K562 (cell line): ENCODE measurements around the gene AQP5. TPM values are rescaled to one million over a fixed set of nuclear protein-coding genes. Genes with fewer than 3 reads are reported as not detected.

Source experiments
- ATAC-seq: fragments of 200-7000 bp; cut with Tn5 transposase; 3 replicates; pipeline ENCODE4 v1.9.1; 2020; ENCODE audit warnings: moderate library complexity
- BruUV-seq: library from RNA; stranded (reverse); fragments of 400-500 nt; replicated peaks from 2 replicates; lab custom pipeline; 2021; lab: Mats Ljungman, UMichigan
- CTCF ChIA-PET: fragments of 300-600 bp; formaldehyde crosslinking; extraction: SDS; loops from one replicate; lab custom pipeline; 2021; ENCODE audit warnings: low intra/inter-chr PET ratio; lab: Yijun Ruan, JAX
- POLR2A ChIA-PET: fragments of 300-600, 350-650 bp; sonication (Branson Sonifier 250); formaldehyde crosslinking; extraction: SDS; loops from one replicate; lab custom pipeline; 2021; ENCODE audit warnings: antibody characterized with exemption, inconsistent platforms; lab: Yijun Ruan, JAX
- DNase-seq, 4 experiments: peaks; one replicate each; pipeline versions ENCODE4 v3.0.0 to v3.0.0-alpha.2; 2011 to 2018; ENCODE audit warnings: low spot score in 3 of 4, mixed read lengths in 3 of 4; ENCODE audit errors: extremely low read depth in 1 of 4
- FAIRE-seq: peaks from 2 replicates; lab custom pipeline; 2011; peaks lifted over from hg19 to GRCh38; lab: Jason Lieb, UNC
- H2AFZ ChIP-seq: 2 replicates; pipeline ENCODE4 v1.6.0; 2011; ENCODE audit warnings: low read depth, low read length, control low read depth, inconsistent platforms
- H3K27ac ChIP-seq: fragments of 200-600 bp; 3 replicates; pipeline ENCODE4 v1.8.0; 2011; ENCODE audit warnings: low read depth, mild to moderate bottlenecking, control low read depth, inconsistent platforms, low read length, moderate library complexity, mixed read lengths; ENCODE audit errors: extremely low read depth
- H3K27me3 ChIP-seq, 2 experiments: fragments of 300-600 bp in 1 of 2; 2 replicates in 1 of 2; 3 replicates in 1 of 2; pipeline versions ENCODE4 v1.6.0 to v1.8.0; 2011; ENCODE audit warnings: inconsistent platforms in 2 of 2, low read length in 2 of 2, mild to moderate bottlenecking in 1 of 2, mixed read lengths in 1 of 2, moderate library complexity in 1 of 2; ENCODE audit not compliant: control insufficient read depth in 2 of 2, insufficient read depth in 2 of 2
- H3K36me3 ChIP-seq: fragments of 300-600 bp; 3 replicates; pipeline ENCODE4 v1.8.0; 2011; ENCODE audit warnings: mild to moderate bottlenecking, low read length, inconsistent platforms; ENCODE audit not compliant: control insufficient read depth, insufficient read depth
- H3K4me1 ChIP-seq, 2 experiments: fragments of 200-600 bp in 1 of 2; replicated peaks in 1 of 2; 2 replicates in 1 of 2; 3 replicates in 1 of 2; pipeline versions ENCODE4 v1.5.1 to v1.8.0; 2011; ENCODE audit warnings: inconsistent platforms in 2 of 2, low read length in 2 of 2, mild to moderate bottlenecking in 1 of 2, mixed read lengths in 1 of 2, moderate library complexity in 1 of 2; ENCODE audit not compliant: control insufficient read depth in 2 of 2, insufficient read depth in 2 of 2
- H3K4me2 ChIP-seq: 2 replicates; pipeline ENCODE4 v1.6.1; 2011; ENCODE audit warnings: low read length, control low read depth, inconsistent platforms, mixed read lengths; ENCODE audit not compliant: insufficient read depth
- H3K4me3 ChIP-seq: fragments of 200-600 bp; sonication (generic), shearing (Covaris generic); 2 replicates; pipeline ENCODE4 v1.5.1; 2016; ENCODE audit warnings: control low read depth, inconsistent platforms
- H3K79me2 ChIP-seq: fragments of 200-600 bp; 3 replicates; pipeline ENCODE4 v1.8.0; 2011; ENCODE audit warnings: low read length, inconsistent platforms; ENCODE audit not compliant: control insufficient read depth, insufficient read depth
- H3K9ac ChIP-seq, 2 experiments: 2 replicates each; pipeline versions ENCODE4 v1.6.0 to v1.6.1; 2011; ENCODE audit warnings: low read depth in 2 of 2, low read length in 2 of 2, control low read depth in 1 of 2, inconsistent platforms in 1 of 2, mild to moderate bottlenecking in 1 of 2, mixed read lengths in 1 of 2; ENCODE audit not compliant: insufficient read depth in 1 of 2
- H3K9me1 ChIP-seq: one replicate; pipeline ENCODE4 v1.6.0; 2011; ENCODE audit warnings: inconsistent platforms, mild to moderate bottlenecking, low read length, moderate library complexity; ENCODE audit not compliant: control insufficient read depth, insufficient read depth
- H3K9me3 ChIP-seq: replicated peaks from 2 replicates; pipeline ENCODE4 v1.5.1; 2011; ENCODE audit warnings: low read depth, low read length, inconsistent platforms; ENCODE audit not compliant: control insufficient read depth, insufficient read depth
- H4K20me1 ChIP-seq: replicated peaks from 2 replicates; pipeline ENCODE4 v1.6.1; 2011; ENCODE audit warnings: low read length, inconsistent platforms, mixed read lengths; ENCODE audit not compliant: control insufficient read depth, insufficient read depth
- BACH1 ChIP-seq: fragments of 200-800 bp; sonication (Bioruptor generic); IDR thresholded peaks from 2 replicates; pipeline ENCODE4 v1.6.1; 2016; ENCODE audit warnings: missing genetic modification characterization, missing compliant biosample characterization
- ESRRA ChIP-seq: fragments of 450-650 bp; IDR thresholded peaks from 2 replicates; pipeline ENCODE4 v1.6.1; 2014; ENCODE audit warnings: low read depth, mild to moderate bottlenecking, moderate library complexity, borderline replicate concordance
- MAFG ChIP-seq: fragments of 450-650 bp; conservative IDR thresholded peaks from 2 replicates; pipeline ENCODE4 v1.6.1; 2016; ENCODE audit warnings: missing genetic modification characterization, missing compliant biosample characterization
- MCM2 ChIP-seq: fragments of 450-650 bp; IDR thresholded peaks from 2 replicates; pipeline ENCODE4 v1.6.1; 2017; ENCODE audit warnings: low read depth, mild to moderate bottlenecking
- RBM14 ChIP-seq: fragments of 200-400 bp; formaldehyde crosslinking; IDR thresholded peaks from 2 replicates; pipeline ENCODE4 v1.6.1; 2018; ENCODE audit warnings: low read depth, mild to moderate bottlenecking, low read length, moderate library complexity, borderline replicate concordance; ENCODE audit not compliant: insufficient read depth
- SAFB2 ChIP-seq: fragments of 200-400 bp; formaldehyde crosslinking; IDR thresholded peaks from 2 replicates; pipeline ENCODE4 v1.6.1; 2018; ENCODE audit warnings: borderline replicate concordance, low read length, low read depth, moderate library complexity; ENCODE audit not compliant: severe bottlenecking
- ZNF316 ChIP-seq: fragments of 450-650 bp; IDR thresholded peaks from 2 replicates; pipeline ENCODE4 v1.6.1; 2016
- ZNF436 ChIP-seq: fragments of 250-450, 450-650 bp; sonication (Bioruptor Pico); formaldehyde crosslinking; IDR thresholded peaks from 2 replicates; pipeline ENCODE4 v1.7.0; 2020; ENCODE audit warnings: mild to moderate bottlenecking
- WGBS: fragments of 100-300 bp; shearing (Covaris generic); methylation state at CpG from one replicate; pipeline ENCODE4 v1.1.6; 2016; ENCODE audit warnings: low coverage, mixed read lengths; ENCODE audit not compliant: insufficient coverage; ENCODE audit errors: missing lambda C conversion rate; 5-methylcytosine and 5-hydroxymethylcytosine counted together
- in situ Hi-C: fragments of 300-500 bp; cut with MboI; formaldehyde crosslinking; loops from 4 replicates; pipeline ENCODE4 v1.15.0; 2018; ENCODE audit warnings: inconsistent platforms, mixed read lengths
- intact Hi-C: fragments of 100-400 bp; cut with micrococcal nuclease; formaldehyde crosslinking; loops from 2 replicates; pipeline ENCODE4 v1.14.2; 2022
- polyA plus RNA-seq, 8 experiments: library from polyadenylated mRNA; depleted of rRNA in 4 of 8; stranded (reverse) in 5 of 8; unstranded in 3 of 8; fragments of >200 nt; fragmentation: Nextera tagmentation in 2 of 8; fragmentation: Illumina TruSeq in 1 of 8; extraction: Ambion mirVana in 2 of 8; extraction: Trizol in 1 of 8; gene quantifications; 2 replicates each; pipeline versions ENCODE4 v1.2.1 to v1.2.3, GENCODE V29; 2011 to 2014; ENCODE audit warnings: inconsistent platforms in 1 of 8, missing spikeins in 1 of 8
- total RNA-seq, 7 experiments: library from RNA; depleted of rRNA in 6 of 7; stranded (reverse); fragments of >200 nt in 6 of 7; fragmentation: Illumina TruSeq in 2 of 7; extraction: Trizol in 2 of 7; gene quantifications; 2 replicates each; pipeline versions ENCODE4 v1.2.1 to v1.2.3, GENCODE V29; 2011 to 2021; ENCODE audit warnings: low replicate concordance in 1 of 7
- TF ChIP-seq, protein P1 (sequence below): fragments of 250-450 bp; sonication (Bioruptor Pico); IDR thresholded peaks from 2 replicates; pipeline ENCODE4 v1.8.0; 2022; ENCODE audit warnings: inconsistent platforms, mild to moderate bottlenecking, moderate library complexity, borderline replicate concordance

The AQP5 gene
- total and polyA plus RNA-seq, 9 of the 15 experiments (the other 6 are each of a cell fraction or from before 2014, with no cell fraction given): not detected

DNA sequence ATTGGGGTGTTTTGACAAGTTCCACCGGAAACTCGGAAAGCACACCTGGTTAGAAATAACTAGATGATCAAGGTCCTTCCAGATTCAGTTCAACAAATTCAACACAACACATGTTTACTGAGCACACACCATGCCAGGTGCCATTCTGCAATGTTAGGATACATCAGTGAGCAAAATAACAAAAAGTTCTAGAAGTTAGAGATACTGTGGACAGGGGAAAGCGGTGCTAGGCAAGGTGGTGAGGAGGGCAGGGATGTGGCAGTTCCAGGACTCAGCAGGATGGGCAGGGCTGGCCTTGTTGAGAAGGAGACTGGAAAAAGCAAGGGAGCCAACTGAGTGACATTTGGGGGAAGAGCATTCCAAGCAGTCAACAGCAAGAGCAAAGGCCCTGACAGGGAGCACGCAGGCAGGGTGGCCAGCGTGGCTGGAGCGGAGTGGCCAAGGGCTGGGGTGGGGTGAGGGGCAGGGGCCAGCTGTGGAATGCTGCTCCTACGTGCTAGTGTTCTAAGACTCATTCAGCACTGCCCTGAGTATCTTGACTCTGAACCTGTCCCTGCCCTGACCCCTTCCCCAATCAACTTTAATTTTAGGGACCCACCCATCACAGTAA is 38.5 kb upstream of the AQP5 start (continued):
- TF ChIP-seq, protein P1, sequence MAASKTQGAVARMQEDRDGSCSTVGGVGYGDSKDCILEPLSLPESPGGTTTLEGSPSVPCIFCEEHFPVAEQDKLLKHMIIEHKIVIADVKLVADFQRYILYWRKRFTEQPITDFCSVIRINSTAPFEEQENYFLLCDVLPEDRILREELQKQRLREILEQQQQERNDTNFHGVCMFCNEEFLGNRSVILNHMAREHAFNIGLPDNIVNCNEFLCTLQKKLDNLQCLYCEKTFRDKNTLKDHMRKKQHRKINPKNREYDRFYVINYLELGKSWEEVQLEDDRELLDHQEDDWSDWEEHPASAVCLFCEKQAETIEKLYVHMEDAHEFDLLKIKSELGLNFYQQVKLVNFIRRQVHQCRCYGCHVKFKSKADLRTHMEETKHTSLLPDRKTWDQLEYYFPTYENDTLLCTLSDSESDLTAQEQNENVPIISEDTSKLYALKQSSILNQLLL (CRISPR knock-in tag): no peak
- TF ChIP-seq SAFB2: no peak
- no peak for TF ChIP-seq BACH1 (tag)
- TF ChIP-seq, all 486 proteins: peak for 1

DNA sequence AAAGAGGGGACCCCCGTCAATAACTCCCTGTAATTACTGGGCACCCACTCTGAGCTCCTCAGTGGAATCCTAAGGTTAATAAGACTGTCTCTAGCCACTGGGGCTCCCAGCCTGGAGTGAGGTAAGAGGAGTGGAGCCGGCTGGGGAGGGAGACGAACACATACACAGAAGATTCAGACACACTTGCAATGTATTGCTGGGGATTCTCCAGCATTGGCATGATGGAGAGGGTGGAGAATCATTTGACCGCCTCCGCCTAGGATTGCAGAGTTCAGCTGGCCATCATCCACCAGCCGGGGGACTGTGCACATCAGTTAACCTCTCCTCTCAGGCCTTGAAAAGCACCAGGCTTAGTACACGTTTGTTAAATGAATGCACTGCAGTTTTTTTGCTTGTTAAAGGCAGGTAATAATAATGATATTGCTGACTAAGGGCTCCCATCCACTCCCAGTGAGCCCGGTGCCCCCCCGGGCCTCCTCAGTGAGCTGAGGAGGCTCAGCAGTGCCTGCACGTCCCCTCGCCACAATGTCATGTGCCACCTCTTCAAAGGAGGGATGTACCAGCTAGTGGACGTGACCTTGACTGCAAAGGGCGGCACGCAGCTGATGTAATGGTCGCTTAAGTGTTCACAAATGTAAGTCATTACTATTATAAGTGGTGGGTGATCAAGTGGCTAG is 37.7 kb upstream of the AQP5 start:
- no peak overlapping the region for H3K27ac ChIP-seq
- no peaks in the 10 kb centered on the region for H3K79me2 ChIP-seq
- no peak overlapping the region for H3K4me3 ChIP-seq
- no peak overlapping the region for H2AFZ ChIP-seq
- no TSS peak for BruUV-seq
- FAIRE-seq: no peak
- no peaks in the 10 kb centered on the region for H3K4me1 ChIP-seq
- no peak overlapping the region for H3K4me2 ChIP-seq
- peaks cover 5 to 37% of the 10 kb centered on the region in 2 experiments; a peak in 4 of 5 replicates for H3K27me3 ChIP-seq
- in situ Hi-C loops: no loop called here
- no peaks in the 10 kb centered on the region for H4K20me1 ChIP-seq
- no peaks in the 10 kb centered on the region for H3K36me3 ChIP-seq
- no peak overlapping the region; a peak in 1 of 4 replicates for H3K9ac ChIP-seq
- intact Hi-C loops: no loop called here
- no peaks in the 10 kb centered on the region for H3K9me3 ChIP-seq
- POLR2A ChIA-PET: no interaction called here
- TF ChIP-seq MAFG (tag) (peak; percentile 24; the same call in 1 of the 2 replicates), ZNF316 (peak; percentile 40; the same call in 1 of the 2 replicates), MCM2 (no peak), ZNF436 (CRISPR knock-in tag) (no peak), ESRRA (peak; percentile 16; the same call in 1 of the 2 replicates), RBM14 (no peak)
- CTCF ChIA-PET: no interaction called here
- 26% methylated on average over 13 of the region's 15 CpGs for WGBS
- ATAC-seq: no peak
- H3K9me1 ChIP-seq: no peaks in the 10 kb centered on the region
- DNase-seq: no peak
